Thoracic aorta (tissue), 2 donors: ENCODE data around the gene WDFY4. TPM values are rescaled to one million over a fixed set of nuclear protein-coding genes. Genes with fewer than 3 reads are reported as not detected.

Experiments
- ATAC-seq: fragments of 150-250 bp; one replicate; pipeline ENCODE4 v1.8.0; 2017; ENCODE audit warnings: low read depth; ENCODE audit not compliant: insufficient number of reproducible peaks, low FRiP score
- DNase-seq: peaks from one replicate; pipeline ENCODE4 v3.0.0-alpha.2; 2020; ENCODE audit warnings: low spot score
- H3K27ac ChIP-seq, 2 donors: fragments of 200-600 bp; sonication (generic); 1 replicate in 1 of 2; 2 replicates in 1 of 2; pipeline ENCODE4 v1.5.1; 2016; ENCODE audit warnings: mild to moderate bottlenecking in 2 of 2, moderate library complexity in 2 of 2
- H3K27me3 ChIP-seq: fragments of 200-600 bp; sonication (generic); replicated peaks from 2 replicates; pipeline ENCODE4 v1.6.0; 2016; ENCODE audit warnings: mild to moderate bottlenecking; ENCODE audit not compliant: insufficient read depth
- H3K36me3 ChIP-seq: fragments of 200-600 bp; sonication (generic); one replicate; pipeline ENCODE4 v1.5.1; 2016
- H3K4me1 ChIP-seq, 2 donors: fragments of 200-600 bp; sonication (generic); 1 replicate in 1 of 2; 2 replicates in 1 of 2; pipeline versions ENCODE4 v1.5.1 to v1.6.0; 2016; ENCODE audit warnings: low read depth in 2 of 2, mild to moderate bottlenecking in 1 of 2; ENCODE audit not compliant: control insufficient read depth in 1 of 2
- H3K4me3 ChIP-seq: fragments of 200-600 bp; sonication (generic); 2 replicates; pipeline ENCODE4 v1.5.1; 2016; ENCODE audit warnings: mild to moderate bottlenecking
- H3K9me3 ChIP-seq: fragments of 200-600 bp; sonication (generic); 2 replicates; pipeline ENCODE4 v1.5.1; 2016
- total RNA-seq, 2 donors: library from RNA; depleted of rRNA; stranded (reverse); fragments of >200 nt; gene quantifications; one replicate each; pipeline versions ENCODE4 v1.1.0 to v1.2.3, GENCODE V29; 2016
- TF ChIP-seq, protein P1 (sequence below): fragments of 200-600 bp; sonication (generic); IDR thresholded peaks from one replicate; pipeline ENCODE4 v1.5.1; 2019; ENCODE audit warnings: antibody characterized with exemption

WDFY4 gene
- total RNA-seq, 2 donors from 2014 or later = 10.0 to 14.9 TPM

DNA sequence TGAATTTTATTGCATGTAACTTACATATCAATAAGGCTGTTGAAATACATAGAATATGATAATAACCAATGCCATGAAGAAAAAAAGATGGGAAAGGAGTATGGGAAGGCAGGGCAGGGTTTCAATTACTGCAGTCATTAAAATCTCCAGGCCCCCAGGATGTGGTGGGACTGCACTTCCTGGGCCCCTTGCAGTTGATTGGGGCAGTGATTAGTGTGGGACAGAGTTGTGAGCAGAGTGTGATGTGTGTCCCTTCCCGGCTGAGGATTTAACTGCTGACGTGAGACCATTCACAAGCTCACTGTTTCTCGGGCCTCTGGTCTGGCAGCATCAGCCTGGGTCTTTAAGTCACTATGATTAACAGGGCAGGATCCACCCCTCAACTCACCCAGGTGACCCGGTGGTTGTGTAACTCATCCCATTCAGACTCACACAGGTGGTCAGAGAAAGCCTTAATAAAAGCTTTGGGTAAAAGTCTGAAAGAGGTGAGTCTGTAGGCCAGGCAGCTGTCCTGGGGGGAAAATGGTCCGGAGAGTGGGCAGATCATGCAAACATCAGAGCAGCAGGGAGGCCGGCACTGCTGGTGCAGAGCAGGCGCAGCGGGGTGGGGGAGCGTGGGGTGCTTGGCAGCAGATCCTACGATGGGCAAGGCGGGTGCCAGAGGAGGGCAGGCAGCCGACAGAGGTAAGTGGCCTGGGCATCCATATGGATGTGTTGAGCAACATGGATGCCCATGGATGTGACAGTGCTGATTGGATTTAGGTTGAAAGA lies 36.3 kb upstream of the WDFY4 start:
- Histone ChIP-seq H3K4me3 (no peak overlapping the region), H3K36me3 (no peaks in the 10 kb centered on the region), H3K9me3 (no peaks in the 10 kb centered on the region), H3K4me1 (no peaks in the 10 kb centered on the region), H3K27ac (no peak overlapping the region), H3K27me3 (no peaks in the 10 kb centered on the region)
- TF ChIP-seq, protein P1, sequence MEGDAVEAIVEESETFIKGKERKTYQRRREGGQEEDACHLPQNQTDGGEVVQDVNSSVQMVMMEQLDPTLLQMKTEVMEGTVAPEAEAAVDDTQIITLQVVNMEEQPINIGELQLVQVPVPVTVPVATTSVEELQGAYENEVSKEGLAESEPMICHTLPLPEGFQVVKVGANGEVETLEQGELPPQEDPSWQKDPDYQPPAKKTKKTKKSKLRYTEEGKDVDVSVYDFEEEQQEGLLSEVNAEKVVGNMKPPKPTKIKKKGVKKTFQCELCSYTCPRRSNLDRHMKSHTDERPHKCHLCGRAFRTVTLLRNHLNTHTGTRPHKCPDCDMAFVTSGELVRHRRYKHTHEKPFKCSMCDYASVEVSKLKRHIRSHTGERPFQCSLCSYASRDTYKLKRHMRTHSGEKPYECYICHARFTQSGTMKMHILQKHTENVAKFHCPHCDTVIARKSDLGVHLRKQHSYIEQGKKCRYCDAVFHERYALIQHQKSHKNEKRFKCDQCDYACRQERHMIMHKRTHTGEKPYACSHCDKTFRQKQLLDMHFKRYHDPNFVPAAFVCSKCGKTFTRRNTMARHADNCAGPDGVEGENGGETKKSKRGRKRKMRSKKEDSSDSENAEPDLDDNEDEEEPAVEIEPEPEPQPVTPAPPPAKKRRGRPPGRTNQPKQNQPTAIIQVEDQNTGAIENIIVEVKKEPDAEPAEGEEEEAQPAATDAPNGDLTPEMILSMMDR = no peak
- ATAC-seq = no peak
- no peak for DNase-seq

GRCh38 chr10:48649349-48649944 lies 35.2 kb upstream of the WDFY4 start:
- DNase-seq = no peak

GRCh38 chr10:48651293-48651692 lies 33.4 kb upstream of the WDFY4 start:
- no peak overlapping the region for H3K4me3 ChIP-seq
- DNase-seq (no peak), ATAC-seq (no peak)
- no peak overlapping the region for H3K27ac ChIP-seq
- no peaks in the 10 kb centered on the region for H3K36me3 ChIP-seq
- TF ChIP-seq, protein P1 = no peak
- H3K9me3 ChIP-seq = no peaks in the 10 kb centered on the region
- H3K4me1 ChIP-seq = peaks cover 0 to under 1% of the 10 kb centered on the region in 2 donors
- H3K27me3 ChIP-seq = no peaks in the 10 kb centered on the region

More at GRCh38 chr10:48649349-48649944, 35.2 kb upstream of the WDFY4 start:
- H3K27me3 ChIP-seq = no peaks in the 10 kb centered on the region
- no peak overlapping the region for H3K27ac ChIP-seq
- no peaks in the 10 kb centered on the region for H3K9me3 ChIP-seq
- no peak overlapping the region for H3K4me3 ChIP-seq
- TF ChIP-seq, protein P1 = no peak
- no peaks in the 10 kb centered on the region for H3K4me1 ChIP-seq
- H3K36me3 ChIP-seq = no peaks in the 10 kb centered on the region
- ATAC-seq = no peak

- Histone ChIP-seq H3K4me3 (peak overlapping the region; percentile 7), H3K9me3 (no peaks in the 10 kb centered on the region)
Observed at GRCh38 chr10:48651839-48652238, 32.8 kb upstream of the WDFY4 start.

GRCh38 chr10:48652344-48652743 lies 32.3 kb upstream of the WDFY4 start:
- Histone ChIP-seq H3K4me3 (peak overlapping the region; percentile 7), H3K4me1 (peaks cover 3 to 5% of the 10 kb centered on the region in 2 donors), H3K27ac (no peak overlapping the region), H3K36me3 (no peaks in the 10 kb centered on the region), H3K27me3 (no peaks in the 10 kb centered on the region), H3K9me3 (no peaks in the 10 kb centered on the region)
- TF ChIP-seq, protein P1 = no peak
- ATAC-seq (no peak), DNase-seq (no peak)

More at GRCh38 chr10:48651839-48652238, 32.8 kb upstream of the WDFY4 start:
- DNase-seq = no peak
- no peak for ATAC-seq
- TF ChIP-seq, protein P1 = no peak
- no peaks in the 10 kb centered on the region for H3K27me3 ChIP-seq
- no peak overlapping the region for H3K27ac ChIP-seq
- peaks cover 3 to 5% of the 10 kb centered on the region in 2 donors for H3K4me1 ChIP-seq
- H3K36me3 ChIP-seq = no peaks in the 10 kb centered on the region
